SK-N-SH (cell line): Measurements from ENCODE around the gene TMEM127. TPM values are rescaled to one million over a fixed set of nuclear protein-coding genes. Genes with fewer than 3 reads are reported as not detected.
A peak's percentile ranks its signal among the peaks of the same experiment; 100 is the strongest.

Source experiments
- CTCF ChIA-PET: fragments of 300-600, 350-600 bp; formaldehyde crosslinking; extraction: SDS; loops from one replicate; lab custom pipeline; 2021; lab: Yijun Ruan, JAX
- POLR2A ChIA-PET: fragments of 350-600 bp; sonication (Branson Sonifier 250); formaldehyde crosslinking; extraction: SDS; loops from one replicate; lab custom pipeline; 2020; ENCODE audit warnings: antibody characterized with exemption, inconsistent platforms; lab: Yijun Ruan, JAX
- DNase-seq: peaks from one replicate; pipeline ENCODE4 v3.0.0; 2012
- H2AFZ ChIP-seq: fragments of 200-600 bp; sonication (generic); 2 replicates; pipeline ENCODE4 v1.8.1; 2016; ENCODE audit warnings: antibody characterized with exemption, mild to moderate bottlenecking, low read depth
- H3F3A ChIP-seq: fragments of 200-600 bp; sonication (generic); replicated peaks from 2 replicates; pipeline ENCODE3; 2016; ENCODE audit warnings: antibody characterized with exemption, mild to moderate bottlenecking; ENCODE audit not compliant: insufficient read depth
- H3K27ac ChIP-seq, 2 experiments: fragments of 200-500 bp in 1 of 2; fragments of 200-600 bp in 1 of 2; sonication (Bioruptor generic) in 1 of 2; sonication (generic), shearing (Covaris generic) in 1 of 2; 2 replicates each; pipeline versions ENCODE4 v1.5.1 to v1.6.1; 2014 to 2016; ENCODE audit warnings: low read depth in 2 of 2, inconsistent platforms in 1 of 2, low read length in 1 of 2, mild to moderate bottlenecking in 1 of 2, mixed read lengths in 1 of 2
- H3K27me3 ChIP-seq: fragments of 200-600 bp; sonication (generic), shearing (Covaris generic); 2 replicates; pipeline ENCODE4 v1.6.1; 2016; ENCODE audit warnings: mixed run types; ENCODE audit not compliant: insufficient read depth
- H3K36me3 ChIP-seq, 2 experiments: fragments of 200-500 bp in 1 of 2; fragments of 200-600 bp in 1 of 2; sonication (Bioruptor generic) in 1 of 2; sonication (generic) in 1 of 2; replicated peaks in 1 of 2; 2 replicates each; pipeline versions ENCODE3 to v1.5.1; 2014 to 2016; ENCODE audit warnings: low read length in 1 of 2, mild to moderate bottlenecking in 1 of 2; ENCODE audit not compliant: insufficient read depth in 2 of 2, control insufficient read depth in 1 of 2
- H3K4me1 ChIP-seq, 2 experiments: fragments of 200-500 bp in 1 of 2; fragments of 200-600 bp in 1 of 2; sonication (Bioruptor generic) in 1 of 2; sonication (generic), shearing (Covaris generic) in 1 of 2; 2 replicates each; pipeline versions ENCODE4 v1.5.1 to v1.6.1; 2014 to 2016; ENCODE audit warnings: low read depth in 1 of 2, low read length in 1 of 2, mixed run types in 1 of 2; ENCODE audit not compliant: insufficient read depth in 2 of 2, control insufficient read depth in 1 of 2
- H3K4me2 ChIP-seq: fragments of 200-600 bp; sonication (generic), shearing (Covaris generic); 2 replicates; pipeline ENCODE4 v1.6.1; 2017; ENCODE audit warnings: mixed run types
- H3K4me3 ChIP-seq, 2 experiments: fragments of 200-500 bp in 1 of 2; fragments of 200-600 bp in 1 of 2; sonication (Bioruptor generic) in 1 of 2; sonication (generic), shearing (Covaris generic) in 1 of 2; 2 replicates each; pipeline versions ENCODE4 v1.5.1 to v1.8.1; 2014 to 2016; ENCODE audit warnings: low read depth in 2 of 2, inconsistent platforms in 1 of 2, low read length in 1 of 2, mild to moderate bottlenecking in 1 of 2, mixed read lengths in 1 of 2, moderate library complexity in 1 of 2
- H3K79me2 ChIP-seq: fragments of 200-600 bp; sonication (generic); 2 replicates; pipeline ENCODE4 v1.8.1; 2017; ENCODE audit warnings: mild to moderate bottlenecking; ENCODE audit not compliant: insufficient read depth
- H3K9ac ChIP-seq: fragments of 200-600 bp; sonication (generic); 2 replicates; pipeline ENCODE4 v1.6.1; 2017; ENCODE audit warnings: mixed run types
- H3K9me2 ChIP-seq: fragments of 200-600 bp; sonication (generic); 2 replicates; pipeline ENCODE4 v1.6.1; 2017; ENCODE audit warnings: mixed run types
- H3K9me3 ChIP-seq: fragments of 200-600 bp; sonication (generic); 2 replicates; pipeline ENCODE4 v1.6.1; 2017; ENCODE audit warnings: mixed run types, mild to moderate bottlenecking, moderate library complexity
- H4K20me1 ChIP-seq: fragments of 200-600 bp; sonication (generic); 2 replicates; pipeline ENCODE4 v1.6.1; 2017; ENCODE audit warnings: mild to moderate bottlenecking, mixed run types; ENCODE audit not compliant: insufficient read depth
- FOSL2 ChIP-seq: IDR thresholded peaks from 2 replicates; pipeline ENCODE4 v1.4.0; 2012; ENCODE audit warnings: low read depth, mild to moderate bottlenecking, moderate library complexity, borderline replicate concordance
- FOXJ3 ChIP-seq: sonication (generic); formaldehyde crosslinking; IDR thresholded peaks from 2 replicates; pipeline ENCODE4 v1.5.1; 2020; ENCODE audit warnings: mild to moderate bottlenecking, missing genetic modification reagents
- FOXM1 ChIP-seq: IDR thresholded peaks from 2 replicates; pipeline ENCODE4 v1.4.0; 2012; ENCODE audit warnings: low read depth, mild to moderate bottlenecking
- MEF2A ChIP-seq: IDR thresholded peaks from 2 replicates; pipeline ENCODE4 v1.4.0; 2012; ENCODE audit warnings: low read depth, borderline replicate concordance
- MXI1 ChIP-seq: IDR thresholded peaks from 2 replicates; pipeline ENCODE4 v1.6.1; 2012; ENCODE audit warnings: mild to moderate bottlenecking, low read depth, low read length, improper control_type of control experiment
- NRF1 ChIP-seq: IDR thresholded peaks from 2 replicates; pipeline ENCODE4 v1.6.1; 2012; ENCODE audit warnings: low read depth, mild to moderate bottlenecking, low read length
- TAF1 ChIP-seq: IDR thresholded peaks from 2 replicates; pipeline ENCODE4 v1.6.1; 2012; ENCODE audit warnings: low read depth, mild to moderate bottlenecking, low read length, moderate library complexity, borderline replicate concordance
- TEAD4 ChIP-seq: IDR thresholded peaks from 2 replicates; pipeline ENCODE4 v1.4.0; 2012; ENCODE audit warnings: mild to moderate bottlenecking, borderline replicate concordance; ENCODE audit not compliant: insufficient read depth
- ZBTB33 ChIP-seq: IDR thresholded peaks from 2 replicates; pipeline ENCODE4 v1.4.0; 2012; ENCODE audit warnings: low read depth, borderline replicate concordance
- WGBS: methylation state at CpG from one replicate; pipeline ENCODE4 v1.1.6; 2017; ENCODE audit warnings: low lambda C conversion rate; 5-methylcytosine and 5-hydroxymethylcytosine counted together
- polyA plus RNA-seq, 3 experiments: library from polyadenylated mRNA; depleted of rRNA; stranded (reverse); fragments of >200 nt; gene quantifications; 2 replicates each; pipeline ENCODE4 v1.2.3, GENCODE V29; 2012
- TF ChIP-seq, protein P1 (sequence below): IDR thresholded peaks from 2 replicates; pipeline ENCODE4 v1.6.1; 2012; ENCODE audit warnings: mild to moderate bottlenecking, low read depth, low read length, moderate library complexity
- TF ChIP-seq, protein P2 (sequence below): fragments of 150-350 bp; IDR thresholded peaks from 2 replicates; pipeline ENCODE4 v1.6.1; 2016; ENCODE audit warnings: mild to moderate bottlenecking, low read depth, low read length
- TF ChIP-seq, protein P3 (sequence below): fragments of 200-600 bp; sonication (generic); IDR thresholded peaks from 2 replicates; pipeline ENCODE4 v1.6.1; 2017; ENCODE audit warnings: antibody characterized with exemption, mild to moderate bottlenecking, moderate library complexity
- TF ChIP-seq, protein P4 (sequence below): IDR thresholded peaks from 2 replicates; pipeline ENCODE4; 2012

Gene TMEM127
- polyA plus RNA-seq, 1 of the 3 experiments (the other 2 are of a cell fraction): 40.9 TPM

DNA sequence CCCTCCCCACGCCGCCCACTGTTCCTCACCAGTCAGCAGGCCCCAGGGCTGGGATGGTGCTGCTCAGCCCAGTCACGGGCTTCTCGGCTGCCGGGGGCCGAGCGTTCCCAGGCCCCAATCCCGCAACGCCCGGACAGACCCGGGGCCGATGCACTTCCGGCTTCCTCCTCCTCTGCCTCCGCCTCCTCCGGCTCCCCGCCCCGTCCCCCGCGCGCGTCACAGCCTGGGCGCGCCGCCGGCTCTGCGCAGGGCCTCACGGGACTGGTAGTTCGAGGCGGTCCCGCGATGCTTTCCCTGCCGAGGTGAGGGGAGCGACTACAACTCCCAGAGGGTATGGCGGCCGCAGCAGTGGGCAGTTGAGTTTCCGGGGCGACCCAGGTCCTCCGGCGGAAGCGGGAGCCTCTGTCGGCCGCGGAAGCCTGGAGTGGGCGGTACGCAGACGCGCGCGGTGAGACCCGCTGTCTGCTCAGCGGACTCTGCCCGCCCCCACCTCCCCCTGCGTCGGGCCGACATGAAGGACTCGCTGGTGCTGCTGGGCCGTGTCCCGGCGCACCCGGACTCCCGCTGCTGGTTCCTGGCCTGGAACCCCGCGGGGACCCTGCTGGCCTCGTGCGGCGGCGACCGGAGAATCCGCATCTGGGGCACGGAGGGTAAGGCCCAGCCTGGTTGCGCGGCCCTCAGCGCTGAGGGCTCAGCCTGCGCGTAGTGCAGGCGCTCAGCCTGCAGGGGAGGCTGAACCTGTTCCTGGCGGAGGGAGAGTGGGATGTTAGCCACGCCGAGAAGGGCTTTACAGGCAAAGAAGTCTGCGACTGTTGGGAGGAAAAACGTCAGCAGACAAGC, at the start of gene TMEM127, which contains the start of gene CIAO1 (continued):
- TF ChIP-seq TAF1 (no peak), MEF2A (no peak)

DNA sequence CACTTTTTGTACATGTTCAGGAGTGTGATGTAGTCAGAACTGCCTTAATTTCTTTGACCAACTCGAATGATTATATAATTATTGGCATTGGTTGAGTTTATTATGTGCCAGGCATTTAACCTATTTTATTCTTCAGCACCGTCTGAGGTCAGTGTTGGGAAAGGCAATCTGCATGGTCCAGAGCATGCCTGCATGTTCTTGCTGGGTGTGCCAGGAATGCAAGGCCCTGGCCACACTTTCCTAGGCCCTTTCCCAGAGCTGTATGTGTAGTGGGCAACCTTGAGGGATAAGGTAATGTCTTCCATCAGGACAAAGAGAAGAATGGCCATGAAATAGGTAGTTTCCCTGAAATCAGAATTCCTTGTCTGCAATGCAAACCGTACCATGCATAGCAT, 49.2 kb upstream of the TMEM127 start:
- no peaks in the 10 kb centered on the region for H3K9me2 ChIP-seq
- H3K36me3 ChIP-seq: no peaks in the 10 kb centered on the region
- no peak overlapping the region for H3K4me3 ChIP-seq
- TF ChIP-seq ZBTB33 (no peak), MXI1 (no peak), NRF1 (no peak), TEAD4 (no peak), FOSL2 (no peak), FOXM1 (no peak), FOXJ3 (CRISPR knock-in tag) (no peak)
- TF ChIP-seq, protein P1, sequence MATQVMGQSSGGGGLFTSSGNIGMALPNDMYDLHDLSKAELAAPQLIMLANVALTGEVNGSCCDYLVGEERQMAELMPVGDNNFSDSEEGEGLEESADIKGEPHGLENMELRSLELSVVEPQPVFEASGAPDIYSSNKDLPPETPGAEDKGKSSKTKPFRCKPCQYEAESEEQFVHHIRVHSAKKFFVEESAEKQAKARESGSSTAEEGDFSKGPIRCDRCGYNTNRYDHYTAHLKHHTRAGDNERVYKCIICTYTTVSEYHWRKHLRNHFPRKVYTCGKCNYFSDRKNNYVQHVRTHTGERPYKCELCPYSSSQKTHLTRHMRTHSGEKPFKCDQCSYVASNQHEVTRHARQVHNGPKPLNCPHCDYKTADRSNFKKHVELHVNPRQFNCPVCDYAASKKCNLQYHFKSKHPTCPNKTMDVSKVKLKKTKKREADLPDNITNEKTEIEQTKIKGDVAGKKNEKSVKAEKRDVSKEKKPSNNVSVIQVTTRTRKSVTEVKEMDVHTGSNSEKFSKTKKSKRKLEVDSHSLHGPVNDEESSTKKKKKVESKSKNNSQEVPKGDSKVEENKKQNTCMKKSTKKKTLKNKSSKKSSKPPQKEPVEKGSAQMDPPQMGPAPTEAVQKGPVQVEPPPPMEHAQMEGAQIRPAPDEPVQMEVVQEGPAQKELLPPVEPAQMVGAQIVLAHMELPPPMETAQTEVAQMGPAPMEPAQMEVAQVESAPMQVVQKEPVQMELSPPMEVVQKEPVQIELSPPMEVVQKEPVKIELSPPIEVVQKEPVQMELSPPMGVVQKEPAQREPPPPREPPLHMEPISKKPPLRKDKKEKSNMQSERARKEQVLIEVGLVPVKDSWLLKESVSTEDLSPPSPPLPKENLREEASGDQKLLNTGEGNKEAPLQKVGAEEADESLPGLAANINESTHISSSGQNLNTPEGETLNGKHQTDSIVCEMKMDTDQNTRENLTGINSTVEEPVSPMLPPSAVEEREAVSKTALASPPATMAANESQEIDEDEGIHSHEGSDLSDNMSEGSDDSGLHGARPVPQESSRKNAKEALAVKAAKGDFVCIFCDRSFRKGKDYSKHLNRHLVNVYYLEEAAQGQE: no peak
- TF ChIP-seq, protein P2, sequence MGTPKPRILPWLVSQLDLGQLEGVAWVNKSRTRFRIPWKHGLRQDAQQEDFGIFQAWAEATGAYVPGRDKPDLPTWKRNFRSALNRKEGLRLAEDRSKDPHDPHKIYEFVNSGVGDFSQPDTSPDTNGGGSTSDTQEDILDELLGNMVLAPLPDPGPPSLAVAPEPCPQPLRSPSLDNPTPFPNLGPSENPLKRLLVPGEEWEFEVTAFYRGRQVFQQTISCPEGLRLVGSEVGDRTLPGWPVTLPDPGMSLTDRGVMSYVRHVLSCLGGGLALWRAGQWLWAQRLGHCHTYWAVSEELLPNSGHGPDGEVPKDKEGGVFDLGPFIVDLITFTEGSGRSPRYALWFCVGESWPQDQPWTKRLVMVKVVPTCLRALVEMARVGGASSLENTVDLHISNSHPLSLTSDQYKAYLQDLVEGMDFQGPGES: no peak
- TF ChIP-seq, protein P3, sequence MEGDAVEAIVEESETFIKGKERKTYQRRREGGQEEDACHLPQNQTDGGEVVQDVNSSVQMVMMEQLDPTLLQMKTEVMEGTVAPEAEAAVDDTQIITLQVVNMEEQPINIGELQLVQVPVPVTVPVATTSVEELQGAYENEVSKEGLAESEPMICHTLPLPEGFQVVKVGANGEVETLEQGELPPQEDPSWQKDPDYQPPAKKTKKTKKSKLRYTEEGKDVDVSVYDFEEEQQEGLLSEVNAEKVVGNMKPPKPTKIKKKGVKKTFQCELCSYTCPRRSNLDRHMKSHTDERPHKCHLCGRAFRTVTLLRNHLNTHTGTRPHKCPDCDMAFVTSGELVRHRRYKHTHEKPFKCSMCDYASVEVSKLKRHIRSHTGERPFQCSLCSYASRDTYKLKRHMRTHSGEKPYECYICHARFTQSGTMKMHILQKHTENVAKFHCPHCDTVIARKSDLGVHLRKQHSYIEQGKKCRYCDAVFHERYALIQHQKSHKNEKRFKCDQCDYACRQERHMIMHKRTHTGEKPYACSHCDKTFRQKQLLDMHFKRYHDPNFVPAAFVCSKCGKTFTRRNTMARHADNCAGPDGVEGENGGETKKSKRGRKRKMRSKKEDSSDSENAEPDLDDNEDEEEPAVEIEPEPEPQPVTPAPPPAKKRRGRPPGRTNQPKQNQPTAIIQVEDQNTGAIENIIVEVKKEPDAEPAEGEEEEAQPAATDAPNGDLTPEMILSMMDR: no peak
- TF ChIP-seq, protein P4, sequence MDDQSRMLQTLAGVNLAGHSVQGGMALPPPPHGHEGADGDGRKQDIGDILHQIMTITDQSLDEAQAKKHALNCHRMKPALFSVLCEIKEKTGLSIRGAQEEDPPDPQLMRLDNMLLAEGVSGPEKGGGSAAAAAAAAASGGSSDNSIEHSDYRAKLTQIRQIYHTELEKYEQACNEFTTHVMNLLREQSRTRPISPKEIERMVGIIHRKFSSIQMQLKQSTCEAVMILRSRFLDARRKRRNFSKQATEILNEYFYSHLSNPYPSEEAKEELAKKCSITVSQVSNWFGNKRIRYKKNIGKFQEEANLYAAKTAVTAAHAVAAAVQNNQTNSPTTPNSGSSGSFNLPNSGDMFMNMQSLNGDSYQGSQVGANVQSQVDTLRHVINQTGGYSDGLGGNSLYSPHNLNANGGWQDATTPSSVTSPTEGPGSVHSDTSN: no peak
- no peaks in the 10 kb centered on the region for H3K27me3 ChIP-seq
- H3K4me2 ChIP-seq: peak overlapping the region; percentile 48
- no peak for DNase-seq
- H3K4me1 ChIP-seq: peaks cover 0 to 13% of the 10 kb centered on the region in 2 experiments; a peak in 2 of 4 replicates
- no peaks in the 10 kb centered on the region for H3K9me3 ChIP-seq
- no peak overlapping the region for H2AFZ ChIP-seq
- peak overlapping the region in 1 of 2 experiments; percentile 86; a peak in 2 of 4 replicates for H3K27ac ChIP-seq
- no peaks in the 10 kb centered on the region for H4K20me1 ChIP-seq
- 65% methylated on average over 3 of the region's 3 CpGs for WGBS
- POLR2A ChIA-PET: no interaction called here
- H3K79me2 ChIP-seq: no peaks in the 10 kb centered on the region
- peaks cover 14% of the 10 kb centered on the region for H3F3A ChIP-seq
- CTCF ChIA-PET: interaction anchor here (1.6 kb wide), 1 partner anchor 10 kb away, joined by 5 read pairs; the partner anchor contains the start of gene ITPRIPL1
- H3K9ac ChIP-seq: no peak overlapping the region
